GM19397 (cell line): ENCODE measurements around the gene SLC22A23.
"Not testable (repeated sequence)": the region's sequence is repeated elsewhere in the genome, so short reads cannot be mapped to it uniquely, and the experiment has no call there.

Experiments used
- ATAC-seq: cut with Tn5 transposase; IDR thresholded peaks from one replicate; pipeline ENCODE4 v1.9.1; 2021; ENCODE audit warnings: mild to moderate bottlenecking, moderate library complexity; ENCODE audit not compliant: unreplicated experiment

SLC22A23 gene

DNA sequence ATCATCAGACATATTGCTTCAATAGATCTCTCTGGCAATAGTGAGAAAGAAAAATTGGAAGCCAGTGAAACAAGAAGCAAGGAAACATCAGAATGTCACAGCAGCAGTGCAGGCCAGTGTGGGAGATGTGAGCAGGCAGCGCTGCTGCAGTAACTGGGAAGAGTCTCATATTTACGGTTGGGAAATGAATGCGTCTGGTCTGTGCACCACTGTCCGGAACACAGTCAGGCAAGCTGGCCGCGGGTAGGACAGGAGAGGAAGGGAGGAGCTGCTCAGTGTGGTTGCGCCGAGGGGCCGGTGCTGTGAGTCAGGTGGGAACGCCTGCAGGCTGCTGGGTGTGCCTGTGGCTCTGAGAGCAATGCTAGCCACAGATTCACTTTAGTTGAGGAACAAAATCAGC, 204.5 kb downstream of the SLC22A23 start:
- no peak for ATAC-seq

DNA sequence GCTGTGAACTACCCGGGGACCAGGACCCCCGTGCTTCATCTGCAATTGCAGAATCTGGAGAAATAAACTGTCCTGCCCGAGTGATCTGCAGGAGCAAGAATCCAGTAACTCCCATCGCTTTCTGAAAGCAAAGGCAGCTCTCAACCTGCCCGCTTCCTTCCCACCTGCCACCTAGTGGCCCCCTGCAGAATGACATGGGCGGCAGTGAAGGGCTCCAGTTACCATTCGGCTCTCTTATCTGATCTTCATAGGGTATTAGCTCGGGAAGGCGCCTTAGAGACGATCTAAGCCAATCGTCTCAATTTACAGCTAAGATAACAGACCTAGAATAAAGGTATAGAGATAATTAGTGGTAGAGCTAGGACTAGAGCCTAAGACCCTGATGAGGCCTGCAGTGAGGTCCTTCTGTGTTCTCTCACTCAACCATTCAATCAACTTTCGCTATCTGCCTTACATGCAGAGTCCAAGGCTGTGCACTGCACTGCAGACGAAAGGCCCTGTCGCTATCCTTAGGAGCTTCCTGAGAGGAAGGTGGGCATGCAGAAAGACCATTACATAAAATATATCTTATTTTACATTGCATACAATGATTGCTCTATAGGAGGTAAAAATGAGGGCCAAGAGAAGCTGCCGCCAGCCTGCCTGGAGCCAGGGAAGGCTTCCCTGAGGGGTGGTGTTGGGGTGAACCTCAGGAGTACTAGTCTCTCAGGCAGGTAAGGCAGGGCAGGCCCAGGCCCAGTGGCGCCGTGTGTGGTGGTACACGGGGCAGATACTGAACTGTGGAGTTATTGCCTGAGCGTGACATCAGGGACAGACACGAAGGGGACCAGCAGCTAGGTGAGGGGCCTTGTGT, 205.2 kb downstream of the SLC22A23 start:
- no peak for ATAC-seq

DNA sequence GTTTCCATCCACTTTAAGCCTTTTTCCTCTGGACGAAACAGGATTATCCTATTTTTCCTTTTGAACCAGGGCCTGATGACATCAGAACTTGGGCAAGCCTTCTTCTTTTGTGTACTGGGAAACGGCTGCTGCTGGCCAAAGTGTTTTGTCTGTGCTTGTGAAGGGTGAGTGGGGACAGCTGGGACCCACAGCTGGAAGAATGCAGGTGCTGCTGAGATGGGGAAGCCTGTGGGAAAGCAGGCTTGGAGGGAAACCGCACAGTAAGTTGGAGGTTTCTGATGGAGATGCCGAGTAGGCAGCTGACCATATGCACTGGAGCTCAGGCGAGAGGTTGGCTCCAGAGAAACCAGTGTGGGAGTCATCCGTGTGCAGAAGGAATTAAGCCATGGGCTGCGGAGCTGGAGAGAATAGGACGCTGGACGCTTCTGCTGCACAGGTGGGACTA, 206.6 kb downstream of the SLC22A23 start:
- no peak for ATAC-seq

DNA sequence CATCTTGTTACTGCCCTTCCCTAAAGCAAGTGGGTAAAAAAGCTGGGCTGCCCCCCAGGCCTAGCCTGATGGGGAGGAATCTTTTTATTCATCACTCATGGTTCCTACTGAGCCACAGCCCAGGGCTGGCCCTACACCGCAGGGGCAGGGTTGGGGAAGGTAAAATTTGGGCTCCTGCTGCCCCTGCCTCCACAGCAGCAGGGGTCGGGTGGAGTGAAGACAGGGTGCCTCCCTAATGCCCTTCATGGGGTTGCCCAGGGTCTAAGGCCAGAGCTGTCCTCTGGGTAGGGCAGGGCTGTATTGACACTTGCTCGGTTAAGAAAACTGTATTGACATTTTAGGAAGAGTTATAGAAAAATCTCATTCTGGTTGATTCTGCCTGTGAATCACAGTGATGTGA, 207.0 kb downstream of the SLC22A23 start:
- ATAC-seq, result no peak

DNA sequence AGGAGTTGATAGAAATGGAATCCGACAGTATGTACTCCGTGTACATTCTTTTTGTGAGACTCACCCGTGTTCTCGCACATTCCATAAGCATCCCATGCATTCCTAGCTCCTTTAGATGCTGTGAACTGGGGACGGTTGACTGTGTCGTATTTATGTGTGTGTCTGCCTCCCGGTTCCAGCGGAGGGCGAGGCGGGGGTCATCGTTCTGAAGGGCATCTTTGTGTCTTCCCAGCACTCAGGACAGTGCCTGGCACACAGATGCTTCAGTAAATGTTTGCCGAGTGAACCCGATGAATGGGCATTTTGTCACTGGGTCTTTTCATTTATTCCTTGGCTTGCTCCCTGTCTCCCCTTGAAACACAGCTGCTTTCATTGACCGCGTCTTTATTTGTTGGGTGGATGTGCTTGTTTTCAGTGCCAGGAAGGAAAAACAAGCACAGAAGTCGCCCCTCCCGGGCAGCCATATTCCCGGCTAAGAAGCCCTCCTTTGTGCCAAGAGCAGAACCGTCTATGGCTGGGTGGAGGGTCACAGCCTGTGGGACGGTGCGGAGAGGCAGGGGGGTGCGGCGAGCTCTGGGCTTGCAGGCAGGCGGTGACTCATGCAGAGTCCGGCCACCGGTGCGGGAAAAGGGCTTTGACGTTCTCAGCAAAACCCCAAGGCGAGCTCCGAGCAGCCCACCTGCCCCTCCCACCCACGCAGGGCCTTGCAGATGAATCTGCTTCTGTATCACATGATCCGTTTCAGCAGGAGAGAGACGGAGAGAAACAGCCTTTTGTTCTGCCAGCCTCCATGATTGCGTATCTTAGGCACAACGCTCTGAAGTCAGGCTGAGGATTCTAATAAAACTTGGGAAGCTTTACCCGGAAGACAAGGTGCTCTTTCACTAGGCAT, 209.3 kb downstream of the SLC22A23 start:
- ATAC-seq, result no peak

DNA sequence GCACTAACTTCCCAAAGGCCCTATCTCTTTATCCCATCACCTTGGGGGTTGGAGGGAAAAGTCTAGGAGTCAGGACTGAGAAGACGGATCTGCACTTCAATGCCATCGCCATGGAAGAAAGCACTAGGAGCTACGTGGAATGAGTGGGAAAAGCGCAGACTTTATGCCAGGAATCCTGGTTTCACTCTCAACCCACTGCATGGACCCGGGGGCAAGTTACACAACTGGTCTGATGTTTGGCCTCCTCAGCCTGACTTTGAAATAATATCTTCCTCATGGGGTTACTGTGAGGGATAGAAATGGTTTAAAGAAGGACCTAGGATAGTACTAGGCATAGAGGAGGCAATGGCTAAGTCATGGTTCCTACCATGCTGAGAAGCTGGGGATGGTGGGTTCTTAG, 211.6 kb downstream of the SLC22A23 start:
- ATAC-seq, result no peak

DNA sequence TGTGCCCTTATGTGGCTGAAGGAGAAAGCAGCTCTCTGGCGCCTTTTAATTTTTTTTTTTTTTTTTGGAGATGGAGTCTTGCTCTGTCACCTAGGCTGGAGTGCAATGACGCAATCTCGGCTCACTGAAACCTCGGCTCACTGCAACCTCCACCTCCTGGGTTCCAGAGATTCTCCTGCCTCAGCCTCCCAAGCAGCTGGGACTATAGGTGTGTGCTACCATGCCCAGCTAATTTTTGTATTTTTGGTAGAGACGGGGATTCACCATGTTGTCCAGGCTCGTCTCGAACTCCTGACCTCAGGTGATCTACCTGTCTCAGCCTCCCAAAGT, 212.1 kb downstream of the SLC22A23 start:
- not testable (repeated sequence) for ATAC-seq

DNA sequence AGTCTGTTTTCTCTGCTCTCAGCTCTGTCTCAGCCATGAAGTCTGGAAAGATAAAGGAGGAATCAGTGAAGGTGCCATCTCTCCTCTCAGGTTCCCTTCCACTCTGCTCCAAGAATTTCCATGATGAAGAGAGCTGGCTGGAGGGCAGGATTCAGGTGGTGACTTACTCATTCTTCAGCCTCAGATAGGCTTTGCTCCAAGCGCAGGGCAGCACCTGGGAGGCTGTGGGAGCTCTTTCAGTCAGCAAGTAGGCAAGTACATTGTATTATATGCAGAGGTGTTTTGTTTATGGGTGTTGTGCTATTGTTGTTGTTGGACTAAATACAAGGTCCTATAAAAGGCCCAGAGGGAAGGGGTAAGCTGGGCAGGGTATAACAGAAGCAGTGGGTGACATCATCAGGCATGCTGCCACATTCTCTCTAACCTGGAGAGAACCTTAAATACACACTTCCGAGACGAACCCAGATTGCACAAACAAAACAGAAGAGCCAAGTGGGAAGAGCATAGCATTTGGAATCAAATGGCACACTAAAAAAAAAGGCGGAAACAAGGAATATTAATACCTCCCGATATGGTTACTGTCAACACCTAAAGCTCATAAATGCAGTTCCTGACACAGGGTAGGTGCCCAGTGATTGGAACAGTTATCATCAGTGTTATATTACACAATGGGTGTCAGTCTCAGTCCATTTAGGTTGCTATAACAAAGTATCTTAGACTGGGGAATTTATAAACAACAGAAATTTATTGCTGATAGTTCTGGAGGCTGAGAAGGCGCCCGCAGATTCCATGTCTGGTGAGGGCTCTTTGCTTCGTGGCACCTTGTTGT, 212.6 kb downstream of the SLC22A23 start:
- no peak for ATAC-seq

DNA sequence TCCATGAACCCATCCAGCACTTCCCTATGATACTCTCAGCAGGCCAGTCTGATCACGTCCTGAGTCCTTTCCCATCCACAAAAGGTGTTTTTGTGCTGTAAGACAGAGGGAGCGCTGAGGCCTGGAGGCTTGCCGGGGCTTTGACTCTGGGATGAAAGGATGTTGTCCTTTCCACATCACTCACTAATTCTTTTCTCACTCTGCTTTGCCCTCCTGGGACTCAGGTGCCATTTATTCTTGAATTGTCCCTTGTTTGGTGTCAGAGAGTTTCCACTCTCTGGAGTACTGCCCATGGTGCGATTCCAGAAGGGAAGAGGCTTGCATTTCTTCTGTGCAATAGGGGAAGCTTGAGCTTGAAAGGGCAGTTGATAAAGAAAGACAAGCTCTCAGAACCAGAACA, 214.1 kb downstream of the SLC22A23 start:
- ATAC-seq, result no peak

DNA sequence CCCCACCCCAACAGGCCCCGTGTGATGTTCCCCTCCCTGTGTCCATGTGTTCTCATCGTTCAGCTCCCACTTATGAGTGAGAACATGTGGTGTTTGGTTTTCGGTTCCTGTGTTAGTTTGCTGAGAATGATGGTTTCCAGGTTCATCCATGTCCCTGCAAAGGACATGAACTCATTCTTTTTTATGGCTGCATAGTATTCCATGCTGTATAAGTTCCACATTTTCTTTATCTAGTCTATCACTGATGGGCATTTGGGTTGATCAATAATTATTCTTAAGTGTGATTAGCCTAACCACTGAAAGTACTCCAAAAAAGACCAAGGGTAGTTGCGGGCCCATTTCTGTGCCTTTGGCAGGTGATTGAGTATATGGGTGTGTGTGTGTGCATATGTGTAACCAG, 215.1 kb downstream of the SLC22A23 start:
- ATAC-seq, result not testable (repeated sequence)

DNA sequence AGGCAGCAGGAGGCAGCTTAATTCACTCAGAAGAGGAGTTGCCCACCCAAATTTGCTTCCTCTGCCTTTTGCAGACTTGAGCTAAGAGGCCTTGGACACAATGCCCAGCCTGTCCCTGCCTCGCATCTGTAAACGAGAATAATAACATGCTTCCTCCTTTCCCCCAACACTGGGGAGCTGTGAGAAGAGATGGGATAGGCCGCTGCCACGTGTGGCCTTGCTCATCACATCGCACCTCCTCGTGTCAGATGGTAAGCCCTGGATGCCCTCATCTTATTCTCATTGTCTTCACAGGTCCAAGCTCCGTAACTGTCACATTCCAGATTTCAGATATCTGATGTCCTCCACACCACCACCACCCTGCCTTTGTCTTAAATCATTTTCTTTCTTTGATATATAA, 216.3 kb downstream of the SLC22A23 start:
- no peak for ATAC-seq

DNA sequence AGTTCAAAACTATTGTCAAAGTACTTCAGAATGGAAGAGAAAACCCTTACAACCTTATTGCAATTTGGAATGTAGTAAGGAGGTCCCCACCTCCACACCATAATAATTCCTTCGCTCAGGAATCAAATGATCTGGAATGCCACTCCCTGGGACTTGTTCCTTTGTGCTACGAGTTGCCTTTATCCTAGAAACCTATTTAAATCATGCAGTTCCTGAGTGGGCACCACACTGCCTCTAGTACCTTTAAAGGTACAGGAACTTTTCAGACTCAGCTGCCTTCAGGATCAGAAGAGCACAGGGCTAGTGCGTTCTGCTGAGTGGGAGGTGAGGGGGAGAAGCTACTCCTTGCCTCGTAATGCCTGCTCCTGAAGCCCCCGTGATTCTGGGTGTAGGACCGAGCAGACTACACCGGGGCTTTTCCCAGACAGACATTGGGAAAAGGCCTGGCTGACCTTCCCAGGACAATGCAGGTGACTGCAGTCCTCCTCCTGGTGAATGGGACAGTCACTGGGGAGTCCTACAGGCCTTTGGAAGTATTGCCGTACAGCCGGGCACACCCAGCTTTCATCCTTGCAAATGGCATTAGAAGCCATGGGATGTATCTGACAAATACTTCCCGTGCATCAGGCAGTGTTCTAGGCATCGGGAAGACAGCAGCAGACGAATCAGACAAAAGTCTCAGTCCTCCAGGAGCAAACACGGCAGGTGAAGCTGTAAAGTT, 217.6 kb downstream of the SLC22A23 start:
- no peak for ATAC-seq

DNA sequence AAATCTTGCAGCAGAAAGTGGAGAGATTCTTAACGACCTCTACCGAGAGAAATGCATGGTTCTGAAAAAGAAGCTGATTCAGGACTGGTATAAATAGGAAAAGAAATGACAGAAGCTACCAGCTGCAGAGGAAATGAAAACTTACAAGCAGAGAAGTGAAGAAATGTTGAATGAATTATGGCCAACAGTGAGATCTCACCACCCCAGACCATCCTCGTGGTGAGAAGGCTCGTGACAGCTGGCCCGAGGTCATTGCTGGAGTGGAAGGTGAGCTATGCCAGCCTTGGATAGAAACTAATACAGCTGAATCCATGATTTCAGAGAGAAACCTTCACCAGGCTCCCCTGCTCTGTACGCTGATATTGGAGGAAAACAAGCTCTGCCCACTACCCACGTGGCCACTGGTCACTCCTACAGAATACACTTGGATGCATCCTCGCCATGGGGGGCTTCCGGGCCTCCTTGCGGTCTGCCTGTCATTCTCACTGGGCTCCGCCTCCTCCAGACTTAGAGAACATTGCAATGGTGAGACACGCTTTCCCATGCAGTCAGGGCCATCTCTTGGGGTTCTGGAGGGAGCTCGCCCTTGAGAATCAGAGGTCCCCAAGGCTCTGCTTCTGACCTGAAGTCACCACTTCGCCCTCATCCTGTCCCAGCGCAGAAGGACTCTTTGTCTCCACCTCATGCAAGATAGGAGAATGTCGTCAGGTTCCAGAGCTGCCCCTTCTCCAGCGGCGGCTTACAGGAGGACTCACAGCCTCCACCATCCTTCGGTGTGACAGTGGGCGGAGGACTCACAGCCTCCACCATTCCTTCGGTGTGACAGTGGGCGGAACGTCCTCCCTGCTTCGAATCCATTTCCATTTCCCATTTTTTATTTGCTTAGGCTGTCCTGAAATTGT, 218.8 kb downstream of the SLC22A23 start:
- ATAC-seq, result no peak

DNA sequence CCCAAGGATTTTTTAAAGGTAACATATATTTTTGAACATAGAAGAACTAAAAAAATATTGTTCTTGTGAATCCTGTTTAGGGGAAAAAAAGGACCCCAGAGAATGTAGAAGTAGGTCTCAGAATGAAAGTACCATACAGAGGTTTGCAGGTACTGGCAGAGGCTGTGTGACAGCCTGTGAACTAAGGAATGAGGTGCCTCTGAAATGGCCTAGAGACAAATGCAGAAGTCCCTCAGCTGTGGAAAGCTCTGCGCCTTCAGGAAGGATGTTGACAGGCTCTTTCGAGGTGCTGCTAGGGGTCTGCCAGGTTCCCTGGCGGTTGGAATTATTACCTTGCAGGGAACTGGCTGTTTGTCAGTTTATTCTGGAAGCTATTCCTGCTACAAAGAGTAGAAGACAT, 220.8 kb downstream of the SLC22A23 start:
- no peak for ATAC-seq

DNA sequence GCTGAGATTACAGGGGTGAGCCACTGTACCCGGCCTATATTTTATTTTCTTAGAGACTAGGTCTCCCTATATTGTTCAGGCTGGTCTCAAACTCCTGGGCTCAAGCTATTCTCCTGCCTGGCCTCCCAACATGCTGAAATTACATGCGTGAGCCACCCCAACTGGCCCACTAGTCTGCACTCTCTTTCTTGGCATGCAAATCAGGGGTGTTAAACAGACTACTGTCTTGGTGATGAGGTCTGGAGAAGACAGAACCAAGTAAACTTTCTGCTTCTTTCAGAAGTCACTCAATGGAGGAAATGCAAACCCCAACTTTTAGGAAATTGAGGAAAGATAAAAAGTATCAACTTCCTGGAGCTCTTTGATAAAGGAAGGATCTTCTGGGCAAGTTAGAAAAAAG, 221.4 kb downstream of the SLC22A23 start:
- ATAC-seq, result no peak

DNA sequence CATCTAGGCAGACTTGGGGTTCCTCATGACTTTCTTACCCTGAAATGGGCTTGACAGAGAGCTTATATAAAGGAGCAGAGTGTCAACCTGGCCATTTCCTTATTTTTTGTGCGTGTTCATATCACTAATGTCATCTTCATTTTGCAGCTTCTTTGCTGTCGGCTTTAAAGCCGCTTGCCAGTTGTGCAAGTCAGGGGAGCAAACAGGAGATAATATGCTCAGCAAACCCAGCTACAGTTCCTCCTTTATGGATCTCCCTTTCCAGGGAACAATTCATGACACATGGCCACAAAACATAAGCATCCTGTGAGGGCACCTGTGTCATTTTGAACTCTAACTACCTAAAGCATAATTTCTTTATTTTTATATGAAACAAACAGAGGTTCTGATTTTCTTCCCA, 222.9 kb downstream of the SLC22A23 start:
- no peak for ATAC-seq

DNA sequence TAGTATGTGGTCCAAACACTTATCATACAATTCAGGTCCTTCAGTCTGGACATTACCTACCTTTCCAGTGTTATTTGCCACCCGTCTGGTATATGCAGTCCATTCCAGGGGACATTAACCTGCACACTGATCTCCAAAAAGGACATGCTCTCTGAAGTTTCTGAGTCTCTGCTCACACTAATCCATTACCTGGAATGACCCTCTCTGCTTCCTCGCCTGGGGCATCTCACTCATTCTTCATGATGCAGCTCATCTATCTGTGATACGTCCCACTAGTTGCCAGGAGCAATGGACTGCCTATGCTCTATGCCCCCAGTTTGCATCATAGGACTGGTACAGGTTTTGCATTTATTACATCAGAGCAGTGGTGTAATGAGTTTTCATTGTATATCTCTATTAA, 223.5 kb downstream of the SLC22A23 start:
- ATAC-seq, result no peak

DNA sequence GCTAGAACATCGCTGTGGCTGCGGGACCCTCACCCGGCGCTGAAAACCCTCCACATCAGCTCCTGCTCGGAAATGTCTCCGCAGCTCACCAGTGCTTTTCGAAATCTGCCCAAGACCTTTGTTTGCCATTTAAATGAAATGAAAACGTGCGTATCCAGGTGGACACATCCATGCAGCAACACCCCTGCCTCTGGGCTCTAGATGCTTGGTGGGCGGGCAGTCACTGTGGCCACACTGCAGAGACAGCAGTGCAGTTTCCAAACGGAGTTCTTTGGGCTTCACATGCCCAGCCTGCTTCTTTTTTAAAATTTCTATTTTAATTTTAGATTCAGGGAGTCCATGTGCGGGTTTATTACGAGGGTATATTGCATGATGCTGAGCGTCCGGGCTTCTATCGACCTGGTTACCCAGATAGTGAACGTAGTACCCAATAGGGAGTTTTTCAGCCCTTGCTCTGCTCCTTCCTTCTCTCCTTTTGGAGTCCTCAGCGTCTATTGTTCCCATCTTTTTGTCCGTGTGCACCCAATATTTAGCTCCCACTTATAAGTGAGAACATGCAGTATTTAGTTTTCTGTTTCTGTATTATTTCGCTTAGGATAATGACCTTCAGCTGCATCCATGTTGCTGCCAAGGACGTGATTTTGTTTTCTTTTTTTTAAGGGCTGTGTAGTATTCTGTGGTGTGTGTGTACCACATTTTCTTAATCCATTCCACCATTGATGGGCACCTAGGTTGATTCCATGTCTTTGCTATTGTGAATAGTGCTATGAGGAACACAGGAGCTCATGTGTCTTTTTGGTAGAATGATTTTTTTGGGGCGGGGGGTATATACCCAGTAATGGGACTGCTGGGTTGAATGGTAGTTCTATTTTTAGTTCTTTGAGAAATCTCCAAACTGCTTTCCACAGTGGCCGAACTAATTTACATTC, 224.6 kb downstream of the SLC22A23 start:
- ATAC-seq, result no peak
